Natural killer cell (primary cell): ENCODE measurements around the gene SPOCK3. TPM values are rescaled to one million over a fixed set of nuclear protein-coding genes. Genes with fewer than 3 reads are reported as not detected.
"Not testable (repeated sequence)": the region's sequence is repeated elsewhere in the genome, so short reads cannot be mapped to it uniquely, and the experiment has no call there.

Experiments
- ATAC-seq, 3 donors: fragments of 150-1000 bp in 2 of 3; fragments of 200-7000 bp in 1 of 3; cut with Tn5 transposase; 1 replicate in 1 of 3; 2 replicates in 2 of 3; pipeline ENCODE4 v1.10.0; 2021; ENCODE audit warnings: mild to moderate bottlenecking in 2 of 3, moderate library complexity in 2 of 3
- DNase-seq, 2 donors: peaks; one replicate each; pipeline versions ENCODE4 v3.0.0 to v3.0.0-alpha.2; 2013 to 2021; ENCODE audit warnings: mixed read lengths in 1 of 2
- H3K27ac ChIP-seq: one replicate; pipeline ENCODE4 v1.5.1; 2013; ENCODE audit warnings: mild to moderate bottlenecking, low read length
- H3K27me3 ChIP-seq: one replicate; pipeline ENCODE4 v1.6.1; 2013; ENCODE audit warnings: low read length; ENCODE audit not compliant: control insufficient read depth, insufficient read depth
- H3K36me3 ChIP-seq: one replicate; pipeline ENCODE4 v1.6.1; 2013; ENCODE audit warnings: low read length; ENCODE audit not compliant: control insufficient read depth, insufficient read depth
- H3K4me1 ChIP-seq: one replicate; pipeline ENCODE4 v1.6.1; 2013; ENCODE audit warnings: low read length; ENCODE audit not compliant: control insufficient read depth, insufficient read depth
- H3K4me3 ChIP-seq: one replicate; pipeline ENCODE4 v1.5.1; 2013; ENCODE audit warnings: low read length
- H3K9me3 ChIP-seq: one replicate; pipeline ENCODE4 v1.6.1; 2013; ENCODE audit warnings: low read length; ENCODE audit not compliant: control insufficient read depth, insufficient read depth
- H3K27ac Mint-ChIP-seq, 2 donors: one replicate each; pipeline ENCODE4 v1.8.0; 2022; ENCODE audit warnings: mild to moderate bottlenecking in 2 of 2, mixed read lengths in 2 of 2, moderate library complexity in 1 of 2
- H3K27me3 Mint-ChIP-seq, 2 donors: one replicate each; pipeline ENCODE4 v1.8.0; 2022; ENCODE audit warnings: low read depth in 2 of 2, mixed read lengths in 2 of 2
- H3K36me3 Mint-ChIP-seq: one replicate; pipeline ENCODE4 v1.8.0; 2022; ENCODE audit warnings: mixed read lengths
- H3K4me1 Mint-ChIP-seq, 2 donors: one replicate each; pipeline ENCODE4 v1.8.0; 2022; ENCODE audit warnings: mixed read lengths in 2 of 2
- H3K4me3 Mint-ChIP-seq: one replicate; pipeline ENCODE4 v1.8.0; 2022; ENCODE audit warnings: mild to moderate bottlenecking, moderate library complexity, mixed read lengths
- H3K9me3 Mint-ChIP-seq, 2 donors: one replicate each; pipeline ENCODE4 v1.8.0; 2022; ENCODE audit warnings: mixed read lengths in 2 of 2
- WGBS: methylation state at CpG from one replicate; pipeline ENCODE4 v1.1.7; 2013; ENCODE audit warnings: missing lambda C conversion rate; ENCODE audit not compliant: insufficient coverage; 5-methylcytosine and 5-hydroxymethylcytosine counted together
- intact Hi-C: fragments of 100-400 bp; cut with micrococcal nuclease; formaldehyde crosslinking; loops from one replicate; pipeline ENCODE4 v1.14.2; 2022
- total RNA-seq, 4 donors: library from RNA; stranded (reverse); fragments of 120-200 nt in 1 of 4; gene quantifications; one replicate each; pipeline versions ENCODE4 v1.2.3 to v1.2.4, GENCODE V29; 2013 to 2022
- TF ChIP-seq, protein P1 (sequence below): fragments of 200-600 bp; IDR thresholded peaks from one replicate; pipeline ENCODE4 v1.8.0; 2022; ENCODE audit warnings: antibody characterized with exemption

SPOCK3 gene
- total RNA-seq, 3 donors from 2014 or later (not counting 1 experiment from before 2014, with no cell fraction given) = not detected

DNA sequence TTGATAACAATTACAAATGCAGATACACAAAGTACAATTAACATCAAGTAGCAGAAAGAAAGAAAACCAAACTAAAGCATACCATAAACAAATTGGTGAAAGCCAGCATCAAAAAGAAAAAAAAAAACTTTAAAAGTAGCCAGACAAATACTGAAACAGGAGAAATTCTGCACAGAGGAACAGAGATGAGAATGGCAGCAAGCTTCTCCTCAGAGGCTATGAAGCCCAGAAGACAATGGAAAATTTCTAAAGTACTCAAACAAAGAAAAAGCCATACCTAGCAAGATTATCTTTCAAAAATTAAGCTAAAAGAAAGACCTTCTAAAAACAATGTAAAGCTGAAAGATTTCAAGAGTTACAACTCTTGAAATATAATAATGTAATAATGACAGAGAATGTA is 471.3 kb downstream of the SPOCK3 start:
- intact Hi-C loops = no loop called here
- no peaks in the 10 kb centered on the region for H3K4me1 Mint-ChIP-seq
- no peak for DNase-seq
- H3K27me3 Mint-ChIP-seq = no peaks in the 10 kb centered on the region
- no peak overlapping the region for H3K27ac ChIP-seq
- H3K4me1 ChIP-seq = no peaks in the 10 kb centered on the region
- TF ChIP-seq, protein P1, sequence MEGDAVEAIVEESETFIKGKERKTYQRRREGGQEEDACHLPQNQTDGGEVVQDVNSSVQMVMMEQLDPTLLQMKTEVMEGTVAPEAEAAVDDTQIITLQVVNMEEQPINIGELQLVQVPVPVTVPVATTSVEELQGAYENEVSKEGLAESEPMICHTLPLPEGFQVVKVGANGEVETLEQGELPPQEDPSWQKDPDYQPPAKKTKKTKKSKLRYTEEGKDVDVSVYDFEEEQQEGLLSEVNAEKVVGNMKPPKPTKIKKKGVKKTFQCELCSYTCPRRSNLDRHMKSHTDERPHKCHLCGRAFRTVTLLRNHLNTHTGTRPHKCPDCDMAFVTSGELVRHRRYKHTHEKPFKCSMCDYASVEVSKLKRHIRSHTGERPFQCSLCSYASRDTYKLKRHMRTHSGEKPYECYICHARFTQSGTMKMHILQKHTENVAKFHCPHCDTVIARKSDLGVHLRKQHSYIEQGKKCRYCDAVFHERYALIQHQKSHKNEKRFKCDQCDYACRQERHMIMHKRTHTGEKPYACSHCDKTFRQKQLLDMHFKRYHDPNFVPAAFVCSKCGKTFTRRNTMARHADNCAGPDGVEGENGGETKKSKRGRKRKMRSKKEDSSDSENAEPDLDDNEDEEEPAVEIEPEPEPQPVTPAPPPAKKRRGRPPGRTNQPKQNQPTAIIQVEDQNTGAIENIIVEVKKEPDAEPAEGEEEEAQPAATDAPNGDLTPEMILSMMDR = no peak
- peaks cover 9 to 11% of the 10 kb centered on the region in 2 donors for H3K9me3 Mint-ChIP-seq
- ATAC-seq = no peak
- H3K27me3 ChIP-seq = no peaks in the 10 kb centered on the region
- H3K9me3 ChIP-seq = no peaks in the 10 kb centered on the region
- no peak overlapping the region for H3K4me3 ChIP-seq
- H3K27ac Mint-ChIP-seq = no peak overlapping the region
- H3K36me3 Mint-ChIP-seq = no peaks in the 10 kb centered on the region
- H3K36me3 ChIP-seq = no peaks in the 10 kb centered on the region
- no peak overlapping the region for H3K4me3 Mint-ChIP-seq

GRCh38 chr4:166741742-166742141 is 492.6 kb downstream of the SPOCK3 start:
- intact Hi-C loops = no loop called here
- no peaks in the 10 kb centered on the region for H3K4me1 ChIP-seq
- no peaks in the 10 kb centered on the region for H3K36me3 ChIP-seq
- H3K27me3 ChIP-seq = no peaks in the 10 kb centered on the region
- H3K9me3 Mint-ChIP-seq = peaks cover 12 to 17% of the 10 kb centered on the region in 2 donors
- no peak for ATAC-seq
- H3K36me3 Mint-ChIP-seq = no peaks in the 10 kb centered on the region
- H3K27ac Mint-ChIP-seq = no peak overlapping the region
- H3K4me3 ChIP-seq = no peak overlapping the region
- no peak overlapping the region for H3K27ac ChIP-seq
- DNase-seq = no peak
- H3K4me3 Mint-ChIP-seq = no peak overlapping the region
- 83% methylated on average over 1 of the region's 1 CpG for WGBS
- peaks cover 4% of the 10 kb centered on the region for H3K9me3 ChIP-seq
- TF ChIP-seq, protein P1 = no peak
- H3K27me3 Mint-ChIP-seq = no peaks in the 10 kb centered on the region
- H3K4me1 Mint-ChIP-seq = no peaks in the 10 kb centered on the region

DNA sequence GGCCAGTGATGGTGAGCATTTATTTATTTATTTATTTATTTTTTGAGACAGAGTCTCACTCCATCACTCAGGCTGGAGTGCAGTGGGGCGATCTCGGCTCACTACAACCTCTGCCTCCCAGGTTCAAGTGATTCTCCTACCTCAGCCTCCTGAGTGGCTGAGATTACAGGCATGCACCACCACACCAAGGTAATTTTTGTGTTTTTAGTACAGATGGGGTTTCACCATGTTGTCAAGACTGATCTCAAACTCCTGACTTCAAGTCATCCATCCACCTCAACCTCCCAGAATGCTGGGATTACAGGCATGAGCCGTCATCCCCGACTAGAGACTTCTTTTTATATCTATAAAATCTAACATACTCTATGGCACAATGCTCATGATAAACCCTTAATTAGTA is 495.1 kb downstream of the SPOCK3 start:
- H3K9me3 Mint-ChIP-seq, H3K4me1 Mint-ChIP-seq, DNase-seq, H3K27ac ChIP-seq, H3K4me1 ChIP-seq, H3K4me3 ChIP-seq, H3K36me3 Mint-ChIP-seq, H3K4me3 Mint-ChIP-seq, H3K9me3 ChIP-seq, intact Hi-C loops, H3K27me3 Mint-ChIP-seq, H3K36me3 ChIP-seq, H3K27me3 ChIP-seq, H3K27ac Mint-ChIP-seq, ATAC-seq: not testable (repeated sequence)
- WGBS = 100% methylated on average over 3 of the region's 4 CpGs

DNA sequence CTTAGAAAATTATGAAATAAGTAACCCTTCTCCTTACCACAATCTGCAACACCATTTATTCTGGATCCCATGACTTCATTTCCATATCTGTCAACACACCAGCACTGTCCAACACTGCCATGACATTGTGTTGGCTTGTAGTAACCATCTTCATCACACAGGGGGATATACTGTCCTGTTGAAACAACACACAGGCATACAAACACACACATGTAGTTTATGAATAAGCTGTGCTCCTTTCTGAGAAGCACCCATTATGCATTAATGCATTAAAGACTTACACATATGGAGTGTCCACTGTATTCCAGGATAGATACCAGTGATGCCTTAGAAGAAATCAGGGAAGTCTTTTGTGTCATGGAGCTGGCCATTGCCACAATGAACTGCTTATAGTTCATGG is 496.9 kb downstream of the SPOCK3 start:
- TF ChIP-seq, protein P1 = no peak
- no peak overlapping the region for H3K27ac ChIP-seq
- H3K4me3 Mint-ChIP-seq = no peak overlapping the region
- no peaks in the 10 kb centered on the region for H3K36me3 ChIP-seq
- no peaks in the 10 kb centered on the region for H3K36me3 Mint-ChIP-seq
- no peak overlapping the region for H3K27ac Mint-ChIP-seq
- no peaks in the 10 kb centered on the region for H3K27me3 Mint-ChIP-seq
- intact Hi-C loops = no loop called here
- DNase-seq (no peak), ATAC-seq (peak in 1 of 3 donors; percentile 24)
- no peaks in the 10 kb centered on the region for H3K4me1 Mint-ChIP-seq
- H3K27me3 ChIP-seq = no peaks in the 10 kb centered on the region
- H3K4me3 ChIP-seq = no peak overlapping the region
- no peaks in the 10 kb centered on the region for H3K9me3 ChIP-seq
- peaks cover 6 to 8% of the 10 kb centered on the region in 2 donors for H3K9me3 Mint-ChIP-seq
- H3K4me1 ChIP-seq = no peaks in the 10 kb centered on the region
